Sigmoid colon (tissue), 7 donors: ENCODE results near the gene TCTA. TPM values are rescaled to one million over a fixed set of nuclear protein-coding genes. Genes with fewer than 3 reads are reported as not detected.

Experiments
- DNase-seq: peaks from one replicate; pipeline ENCODE4 v3.0.0-alpha.2; 2019
- H3K27ac ChIP-seq, 4 donors: fragments of 200-600 bp; sonication (generic); one replicate each; pipeline ENCODE4 v1.5.1; 2016 to 2019; ENCODE audit warnings: mild to moderate bottlenecking in 1 of 4
- H3K27me3 ChIP-seq, 3 donors: fragments of 200-600 bp; sonication (generic); one replicate each; pipeline ENCODE4 v1.5.1; 2019; ENCODE audit warnings: mild to moderate bottlenecking in 1 of 3
- H3K36me3 ChIP-seq, 4 donors: fragments of 200-600 bp; sonication (generic); one replicate each; pipeline ENCODE4 v1.5.1; 2016 to 2019
- H3K4me1 ChIP-seq, 4 donors: fragments of 200-600 bp; sonication (generic); one replicate each; pipeline ENCODE4 v1.5.1; 2017 to 2019
- H3K4me3 ChIP-seq, 4 donors: fragments of 200-600 bp; sonication (generic); one replicate each; pipeline ENCODE4 v1.5.1; 2017 to 2019; ENCODE audit warnings: mild to moderate bottlenecking in 2 of 4, moderate library complexity in 1 of 4
- H3K9me3 ChIP-seq, 4 donors: fragments of 200-600 bp in 3 of 4; sonication (generic) in 3 of 4; one replicate each; pipeline versions ENCODE4 v1.5.1 to v1.6.1; 2013 to 2019
- CTCF ChIP-seq, 4 experiments: fragments of 450-650 bp in 3 of 4; fragments of 200-600 bp in 1 of 4; IDR thresholded peaks; one replicate each; pipeline ENCODE4 v1.5.1; 2016 to 2019; ENCODE audit warnings: antibody characterized with exemption in 4 of 4, mild to moderate bottlenecking in 3 of 4, moderate library complexity in 2 of 4
- EP300 ChIP-seq, 4 donors: sonication (generic); formaldehyde crosslinking; IDR thresholded peaks; one replicate each; pipeline ENCODE4 v1.6.1; 2017; ENCODE audit warnings: antibody characterized with exemption in 4 of 4
- POLR2A ChIP-seq, 2 donors: fragments of 450-650 bp; IDR thresholded peaks; one replicate each; pipeline ENCODE4 v1.6.1; 2016; ENCODE audit warnings: antibody characterized with exemption in 2 of 2, mild to moderate bottlenecking in 2 of 2, moderate library complexity in 2 of 2
- POLR2AphosphoS5 ChIP-seq, 4 donors: sonication (generic); formaldehyde crosslinking; IDR thresholded peaks; one replicate each; pipeline ENCODE4 v1.6.1; 2017; ENCODE audit warnings: antibody characterized with exemption in 4 of 4
- WGBS, 2 donors: extraction: QIAGEN DNeasy Blood & Tissue Kit; methylation state at CpG; one replicate each; pipeline ENCODE4 v1.1.7; 2013; 5-methylcytosine and 5-hydroxymethylcytosine counted together
- intact Hi-C: fragments of 100-400 bp; cut with DNase I; formaldehyde crosslinking; loops from one replicate; pipeline ENCODE4 v1.15.1; 2023
- polyA plus RNA-seq, 3 donors: library from polyadenylated mRNA; stranded (reverse); fragments of 200-250 nt; gene quantifications; one replicate each; pipeline ENCODE4 v1.2.3, GENCODE V29; 2013
- total RNA-seq, 4 donors: library from RNA; depleted of rRNA; stranded (reverse); fragments of >200 nt; gene quantifications; one replicate each; pipeline ENCODE4 v1.1.0, GENCODE V29; 2016
- donor health status: healthy with polysubstance abuse.
- donor health status: Bipolar disorder and iron deficiency.
- donor health status: healthy.

The TCTA gene
- total and polyA plus RNA-seq, 7 donors = 15.1 to 47.6 (median 25.0) TPM

GRCh38 chr3:49377483-49377882 is 34.7 kb upstream of the TCTA start:
- TF ChIP-seq POLR2AphosphoS5 (IDR thresholded peaks at IDR 0.05) = no peak
- WGBS, 2 donors = 89 to 93% methylated on average over 1 of the region's 1 CpG
- H3K4me1 ChIP-seq = peaks cover 0 to 43% (median 12%) of the 10 kb centered on the region in 4 donors
- no peak overlapping the region for H3K4me3 ChIP-seq
- H3K27ac ChIP-seq = no peak overlapping the region
- H3K9me3 ChIP-seq = no peaks in the 10 kb centered on the region
- H3K27me3 ChIP-seq = no peaks in the 10 kb centered on the region
- H3K36me3 ChIP-seq = peaks cover 10 to 30% (median 27%) of the 10 kb centered on the region in 4 donors
- no peak for DNase-seq
- intact Hi-C loops = no loop called here

GRCh38 chr3:49378249-49378895 is 33.9 kb upstream of the TCTA start:
- 86 to 87% methylated on average over 11 of the region's 11 CpGs for WGBS, 2 donors
- no peak for DNase-seq
- no peak overlapping the region for H3K27ac ChIP-seq

GRCh38 chr3:49383387-49383786 is 28.8 kb upstream of the TCTA start:
- H3K27ac ChIP-seq = no peak overlapping the region
- DNase-seq = no peak
- WGBS, 2 donors = 16 to 65% methylated on average over 5 of the region's 5 CpGs
- no peaks in the 10 kb centered on the region for H3K9me3 ChIP-seq
- no peaks in the 10 kb centered on the region for H3K27me3 ChIP-seq
- H3K36me3 ChIP-seq = no peaks in the 10 kb centered on the region
- TF ChIP-seq POLR2A (IDR thresholded peaks at IDR 0.05) = no peak
- no peak for TF ChIP-seq POLR2AphosphoS5 (IDR thresholded peaks at IDR 0.05)
- TF ChIP-seq CTCF (IDR thresholded peaks at IDR 0.05) = no peak
- no peak for TF ChIP-seq EP300 (IDR thresholded peaks at IDR 0.05)
- H3K4me1 ChIP-seq = peaks cover 0 to 63% (median 37%) of the 10 kb centered on the region in 4 donors
- no peak overlapping the region for H3K4me3 ChIP-seq
- intact Hi-C loops = no loop called here

More at GRCh38 chr3:49378249-49378895, 33.9 kb upstream of the TCTA start:
- Histone ChIP-seq H3K4me1 (peaks cover 0 to 47% (median 17%) of the 10 kb centered on the region in 4 donors), H3K4me3 (no peak overlapping the region), H3K27me3 (no peaks in the 10 kb centered on the region), H3K9me3 (no peaks in the 10 kb centered on the region), H3K36me3 (peaks cover 3 to 21% (median 19%) of the 10 kb centered on the region in 4 donors)
- TF ChIP-seq EP300 (IDR thresholded peaks at IDR 0.05) = no peak
- TF ChIP-seq POLR2A (IDR thresholded peaks at IDR 0.05) = no peak
- TF ChIP-seq POLR2AphosphoS5 (IDR thresholded peaks at IDR 0.05) = no peak
- no peak for TF ChIP-seq CTCF (IDR thresholded peaks at IDR 0.05)
- intact Hi-C loops = no loop called here

GRCh38 chr3:49385617-49386016 is 26.6 kb upstream of the TCTA start:
- Histone ChIP-seq H3K4me1 (peaks cover 0 to 57% (median 41%) of the 10 kb centered on the region in 4 donors), H3K27ac (no peak overlapping the region), H3K27me3 (no peaks in the 10 kb centered on the region), H3K36me3 (no peaks in the 10 kb centered on the region), H3K4me3 (no peak overlapping the region), H3K9me3 (no peaks in the 10 kb centered on the region)
- no peak for DNase-seq
- TF ChIP-seq EP300 (IDR thresholded peaks at IDR 0.05) = no peak
- 98% methylated on average over 1 of the region's 1 CpG for WGBS, 2 donors
- intact Hi-C loops = no loop called here

GRCh38 chr3:49386056-49386756 is 26.0 kb upstream of the TCTA start:
- intact Hi-C loops = no loop called here
- WGBS, 2 donors = 66 to 85% methylated on average over 11 of the region's 11 CpGs
- peaks cover 0 to 57% (median 38%) of the 10 kb centered on the region in 4 donors for H3K4me1 ChIP-seq
- no peak overlapping the region for H3K4me3 ChIP-seq
- DNase-seq = no peak
- H3K27me3 ChIP-seq = no peaks in the 10 kb centered on the region
- no peak for TF ChIP-seq CTCF (IDR thresholded peaks at IDR 0.05)
- TF ChIP-seq EP300 (IDR thresholded peaks at IDR 0.05) = no peak
- no peak for TF ChIP-seq POLR2AphosphoS5 (IDR thresholded peaks at IDR 0.05)
- TF ChIP-seq POLR2A (IDR thresholded peaks at IDR 0.05) = no peak
- H3K36me3 ChIP-seq = no peaks in the 10 kb centered on the region
- no peaks in the 10 kb centered on the region for H3K9me3 ChIP-seq
- no peak overlapping the region for H3K27ac ChIP-seq
